Measurements from ENCODE around the gene FYB1.

GRCh38 chr5:39218482-39219402 is 621 bp downstream of the FYB1 start:
- TF ChIP-seq TAF1 (IDR thresholded peaks at IDR 0.05; ENCODE audit: low read depth) = no peak
- TF ChIP-seq, protein P1, sequence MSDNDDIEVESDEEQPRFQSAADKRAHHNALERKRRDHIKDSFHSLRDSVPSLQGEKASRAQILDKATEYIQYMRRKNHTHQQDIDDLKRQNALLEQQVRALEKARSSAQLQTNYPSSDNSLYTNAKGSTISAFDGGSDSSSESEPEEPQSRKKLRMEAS (IDR thresholded peaks at IDR 0.05) = no peak
- TF ChIP-seq FOXM1 (IDR thresholded peaks at IDR 0.05; ENCODE audit: borderline replicate concordance, low read depth) = no peak
- TF ChIP-seq RAD21 (IDR thresholded peaks at IDR 0.05; ENCODE audit: low read depth) = no peak
- no peak for TF ChIP-seq CEBPB (IDR thresholded peaks at IDR 0.05)
- TF ChIP-seq, protein P2, sequence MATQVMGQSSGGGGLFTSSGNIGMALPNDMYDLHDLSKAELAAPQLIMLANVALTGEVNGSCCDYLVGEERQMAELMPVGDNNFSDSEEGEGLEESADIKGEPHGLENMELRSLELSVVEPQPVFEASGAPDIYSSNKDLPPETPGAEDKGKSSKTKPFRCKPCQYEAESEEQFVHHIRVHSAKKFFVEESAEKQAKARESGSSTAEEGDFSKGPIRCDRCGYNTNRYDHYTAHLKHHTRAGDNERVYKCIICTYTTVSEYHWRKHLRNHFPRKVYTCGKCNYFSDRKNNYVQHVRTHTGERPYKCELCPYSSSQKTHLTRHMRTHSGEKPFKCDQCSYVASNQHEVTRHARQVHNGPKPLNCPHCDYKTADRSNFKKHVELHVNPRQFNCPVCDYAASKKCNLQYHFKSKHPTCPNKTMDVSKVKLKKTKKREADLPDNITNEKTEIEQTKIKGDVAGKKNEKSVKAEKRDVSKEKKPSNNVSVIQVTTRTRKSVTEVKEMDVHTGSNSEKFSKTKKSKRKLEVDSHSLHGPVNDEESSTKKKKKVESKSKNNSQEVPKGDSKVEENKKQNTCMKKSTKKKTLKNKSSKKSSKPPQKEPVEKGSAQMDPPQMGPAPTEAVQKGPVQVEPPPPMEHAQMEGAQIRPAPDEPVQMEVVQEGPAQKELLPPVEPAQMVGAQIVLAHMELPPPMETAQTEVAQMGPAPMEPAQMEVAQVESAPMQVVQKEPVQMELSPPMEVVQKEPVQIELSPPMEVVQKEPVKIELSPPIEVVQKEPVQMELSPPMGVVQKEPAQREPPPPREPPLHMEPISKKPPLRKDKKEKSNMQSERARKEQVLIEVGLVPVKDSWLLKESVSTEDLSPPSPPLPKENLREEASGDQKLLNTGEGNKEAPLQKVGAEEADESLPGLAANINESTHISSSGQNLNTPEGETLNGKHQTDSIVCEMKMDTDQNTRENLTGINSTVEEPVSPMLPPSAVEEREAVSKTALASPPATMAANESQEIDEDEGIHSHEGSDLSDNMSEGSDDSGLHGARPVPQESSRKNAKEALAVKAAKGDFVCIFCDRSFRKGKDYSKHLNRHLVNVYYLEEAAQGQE (IDR thresholded peaks at IDR 0.05; ENCODE audit: low read depth) = no peak
- TF ChIP-seq EGR1 (IDR thresholded peaks at IDR 0.05) = no peak

All from Ishikawa (cell line).